AG08395 (cell line): ENCODE data around the gene SRRM3.
"Not testable (repeated sequence)": the region's sequence is repeated elsewhere in the genome, so short reads cannot be mapped to it uniquely, and the experiment has no call there.

Experiments
- DNase-seq: peaks from one replicate; pipeline ENCODE4 v3.0.0; 2012; ENCODE audit warnings: mixed read lengths, low spot score

Gene SRRM3

DNA sequence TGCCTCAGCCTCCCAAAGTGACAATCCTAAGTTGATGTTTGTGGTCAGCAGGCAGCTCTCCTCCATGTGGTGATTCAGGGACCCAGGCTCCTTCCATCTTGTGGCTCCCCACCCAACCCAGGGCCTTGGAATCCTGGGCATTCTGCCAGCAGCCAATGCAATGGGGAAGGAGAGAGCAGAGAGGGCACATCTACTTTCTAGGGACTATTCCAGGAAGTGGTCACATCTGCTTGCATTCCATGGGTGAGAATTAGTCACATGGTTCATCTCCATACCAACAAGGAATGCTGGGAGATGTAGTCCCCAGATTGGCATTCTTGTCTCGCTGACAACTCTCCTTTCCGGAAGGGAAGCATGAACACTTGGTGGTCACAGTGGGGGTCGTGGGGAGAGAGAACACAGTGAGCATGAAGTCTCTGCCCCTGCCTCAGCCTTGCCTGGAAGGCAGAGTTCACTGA, 9.9 kb upstream of the SRRM3 start:
- no peak for DNase-seq

DNA sequence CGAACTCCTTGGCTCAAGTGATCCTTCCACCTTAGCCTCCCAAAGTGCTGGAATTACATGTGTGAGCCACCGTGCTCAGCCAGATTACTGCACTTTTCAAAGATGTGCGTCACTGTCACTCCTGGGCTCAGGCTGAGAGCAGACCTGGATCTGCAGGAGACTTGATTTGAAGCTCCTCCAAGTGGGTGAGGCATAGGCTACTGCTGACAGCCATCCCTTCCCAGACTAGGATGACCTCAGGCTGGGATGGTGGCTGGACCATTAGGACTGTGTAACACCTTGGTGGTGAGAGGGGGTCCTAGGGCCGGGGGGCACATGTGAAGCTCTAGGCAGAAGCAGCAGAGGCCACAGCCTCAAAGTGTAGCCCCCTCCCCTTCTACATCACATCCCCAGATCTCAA, 8.2 kb upstream of the SRRM3 start:
- DNase-seq: no peak

DNA sequence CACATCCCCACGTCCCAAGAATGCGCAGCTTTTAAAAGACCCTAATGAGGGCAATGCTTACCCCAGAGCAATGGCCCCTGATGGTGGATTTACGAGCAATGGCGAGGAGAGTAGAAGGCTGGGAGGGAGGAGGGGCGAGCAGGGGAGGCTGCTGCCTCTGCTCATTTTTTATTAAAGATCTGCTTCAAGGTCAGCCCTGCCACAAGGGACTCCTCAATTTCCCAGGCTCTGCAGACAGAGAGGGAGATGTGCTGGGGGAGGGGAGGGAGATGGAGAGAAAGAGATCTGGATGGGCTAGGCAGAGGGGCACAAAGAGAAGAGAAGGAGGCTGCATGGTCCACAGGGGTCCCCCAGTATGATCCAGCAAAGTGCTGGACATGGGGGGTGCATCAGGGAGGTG, 7.8 kb upstream of the SRRM3 start:
- no peak for DNase-seq

DNA sequence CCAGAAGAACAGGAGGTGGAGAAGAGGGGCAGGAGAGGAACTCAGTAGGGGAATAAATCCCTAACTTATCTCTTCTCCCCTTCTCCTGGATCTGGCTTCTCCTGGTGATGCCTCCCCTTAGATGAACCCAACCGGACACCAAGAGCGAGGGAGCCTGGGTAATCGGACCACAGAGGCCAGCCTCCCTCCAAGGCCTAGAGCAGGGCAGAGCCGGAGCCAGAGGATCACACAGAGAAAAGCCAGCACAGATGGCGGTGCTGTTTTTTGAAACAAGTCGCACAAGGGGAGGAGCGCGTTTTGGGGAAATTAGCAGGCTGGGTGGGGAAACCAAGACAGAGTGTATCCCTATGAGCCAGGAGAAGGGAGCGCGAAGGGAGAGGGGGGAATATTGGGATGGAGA, 4.9 kb upstream of the SRRM3 start:
- DNase-seq: no peak

- DNase-seq: no peak
Observed at GRCh38 chr7:76198202-76198601, 3.5 kb upstream of the SRRM3 start.

GRCh38 chr7:76202666-76203030, 952 bp downstream of the SRRM3 start:
- DNase-seq: no peak

DNA sequence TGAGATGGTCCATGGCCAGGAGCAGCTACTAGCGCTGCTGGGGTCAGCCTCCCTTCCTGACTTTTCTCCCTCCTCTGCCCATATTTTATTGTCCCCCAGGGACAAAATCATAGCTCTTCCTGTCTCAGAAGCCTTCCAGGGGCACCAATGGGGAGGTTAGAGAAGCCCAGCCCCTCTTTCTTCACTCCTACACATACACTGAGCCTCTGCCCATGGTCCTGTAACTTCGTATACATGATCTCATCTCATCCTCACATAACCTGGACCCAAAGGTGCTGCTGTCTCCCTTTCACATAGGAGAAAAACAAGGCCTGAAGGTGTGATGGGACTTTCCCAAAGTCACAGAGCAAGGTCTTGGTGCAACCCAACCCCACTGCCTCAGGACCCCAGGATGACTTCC, 2.5 kb downstream of the SRRM3 start:
- no peak for DNase-seq

- no peak for DNase-seq
Observed at GRCh38 chr7:76206633-76207032, 4.9 kb downstream of the SRRM3 start.

DNA sequence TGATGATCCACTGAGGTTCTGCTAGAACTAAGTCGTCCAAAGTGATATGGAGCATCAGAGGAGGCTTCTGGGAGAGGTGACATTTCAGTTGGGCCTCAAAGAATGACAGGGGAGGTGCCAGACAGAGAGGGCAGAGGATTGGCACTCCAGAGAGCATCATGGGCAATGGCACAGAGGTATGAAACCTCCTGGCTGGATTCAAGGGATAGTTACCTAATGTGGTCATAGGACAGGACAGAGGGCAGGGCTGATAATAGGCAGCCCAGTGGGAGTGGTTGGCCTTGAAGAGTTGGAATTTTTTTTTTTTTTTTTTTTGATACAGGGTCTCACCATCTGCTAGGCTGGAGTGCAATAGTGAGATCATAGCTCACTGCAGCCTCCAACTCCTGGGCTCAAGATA, 7.6 kb downstream of the SRRM3 start:
- DNase-seq: no peak

- no peak for DNase-seq
Observed at GRCh38 chr7:76211216-76211615, 9.5 kb downstream of the SRRM3 start.

DNA sequence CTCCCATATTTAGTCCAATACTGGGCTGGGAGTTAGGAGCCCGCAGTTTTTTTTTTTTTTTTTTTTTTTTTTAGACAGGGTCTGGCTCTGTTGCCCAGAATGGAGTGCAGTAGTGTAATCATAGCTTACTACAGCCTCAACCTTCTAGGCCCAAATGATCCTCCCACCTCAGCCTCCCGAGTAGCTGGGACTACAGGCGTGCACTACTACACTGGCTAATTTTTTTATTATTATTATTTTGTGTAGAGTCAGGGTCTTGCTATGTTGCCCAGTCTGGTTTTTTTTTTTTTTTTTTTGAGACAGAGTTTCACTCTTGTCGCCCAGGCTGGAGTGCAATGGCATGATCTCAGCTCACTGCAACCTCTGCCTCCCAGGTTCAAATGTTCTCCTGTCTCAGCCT, 13.7 kb downstream of the SRRM3 start:
- DNase-seq: not testable (repeated sequence)

GRCh38 chr7:76216381-76217082, 14.8 kb downstream of the SRRM3 start:
- no peak for DNase-seq

- no peak for DNase-seq
Observed at GRCh38 chr7:76217942-76218566, 16.4 kb downstream of the SRRM3 start.

DNA sequence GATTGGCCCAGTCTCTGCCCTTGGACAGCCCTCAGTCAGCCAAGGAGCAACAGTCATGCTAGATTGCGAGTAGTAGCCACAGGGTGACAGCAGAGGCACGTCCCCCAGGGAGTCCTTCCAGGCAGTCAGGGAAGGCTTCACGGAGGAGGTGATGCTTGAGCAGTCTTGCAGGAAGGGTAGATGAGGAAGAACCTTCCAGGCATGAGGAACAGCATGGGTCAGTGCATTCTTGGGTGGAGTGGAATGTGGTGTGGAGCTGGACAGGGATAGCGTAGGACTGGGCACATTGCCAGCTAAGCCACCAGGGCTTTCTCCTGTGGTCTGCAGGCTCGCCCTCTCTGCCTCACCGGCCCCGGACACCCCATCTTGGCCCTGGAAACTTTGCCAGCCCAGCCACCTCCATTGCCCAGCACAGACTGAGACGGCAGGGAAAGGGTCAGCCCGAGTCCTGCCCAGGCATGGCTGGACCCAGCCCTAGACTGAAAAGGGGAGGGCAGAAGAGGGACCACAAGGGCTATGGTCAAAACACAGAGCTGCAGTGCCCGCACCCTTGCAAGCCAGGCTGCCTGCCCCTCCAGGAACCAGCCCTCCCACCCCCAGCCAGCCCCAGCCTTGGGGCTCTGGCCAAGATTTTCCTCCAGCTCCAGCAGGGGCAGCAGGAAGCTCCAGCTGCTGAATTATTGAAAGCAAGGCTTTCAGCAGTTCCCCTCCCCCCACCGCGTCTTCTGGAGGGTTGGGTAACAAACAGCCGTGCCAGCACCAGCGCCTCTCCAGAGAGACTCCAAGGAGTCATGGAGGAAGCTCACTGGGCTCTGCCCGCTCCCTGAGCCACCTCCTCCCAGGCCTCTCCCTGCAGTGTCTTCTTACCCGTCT, 18.7 kb downstream of the SRRM3 start:
- DNase-seq: no peak

DNA sequence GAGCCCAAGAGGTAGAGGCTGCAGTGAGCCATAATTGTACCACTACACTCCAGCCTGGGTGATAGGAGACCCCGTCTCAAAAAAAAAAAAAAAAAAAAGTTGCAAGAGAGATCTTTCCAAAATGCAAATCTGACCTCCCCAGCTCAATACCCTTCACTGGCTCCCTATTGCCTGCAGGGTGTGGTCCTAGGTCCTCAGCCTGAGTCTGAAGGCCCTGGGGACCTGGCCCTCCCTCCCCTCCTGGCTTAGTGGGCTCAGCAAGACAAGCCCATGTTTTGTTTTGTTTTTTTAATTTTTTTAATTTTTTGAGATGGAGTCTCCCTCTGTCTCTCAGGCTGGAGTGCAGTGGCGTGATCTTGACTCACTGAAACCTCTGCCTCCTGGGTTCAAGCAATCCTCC, 20.6 kb downstream of the SRRM3 start:
- DNase-seq: no peak

GRCh38 chr7:76222839-76223238, 21.1 kb downstream of the SRRM3 start:
- DNase-seq: no peak

DNA sequence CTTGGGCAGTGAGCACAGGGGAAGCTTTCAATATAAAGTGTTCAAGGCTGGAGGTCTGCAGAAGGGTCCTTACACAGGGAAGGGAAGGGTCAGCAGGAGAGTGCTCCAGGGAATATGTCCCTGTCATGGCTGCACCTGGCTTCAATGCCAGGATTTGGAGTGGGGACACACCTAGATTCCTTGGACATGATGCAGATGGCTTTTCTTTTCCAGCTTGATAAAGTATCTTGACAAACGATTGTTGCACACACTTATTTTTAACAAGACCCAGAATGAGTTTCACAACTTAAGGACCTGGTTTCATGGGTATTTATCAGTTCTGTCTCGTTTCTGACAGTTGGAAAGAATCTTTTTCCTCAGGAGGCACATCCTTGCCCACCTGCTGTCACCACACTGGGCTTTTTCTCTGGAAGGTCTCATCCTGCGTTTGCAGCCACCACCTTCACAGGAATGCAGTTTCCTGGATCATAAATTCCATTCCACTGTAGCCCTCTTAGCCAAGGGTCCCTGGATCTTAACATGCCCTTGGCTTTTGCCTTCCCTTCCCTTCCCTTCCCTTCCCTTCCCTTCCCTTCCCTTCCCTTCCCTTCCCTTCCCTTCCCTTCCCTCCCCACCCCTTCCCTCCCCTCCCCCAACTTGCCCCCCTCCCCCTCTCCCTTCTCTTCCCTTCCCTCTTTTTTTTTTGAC, 21.7 kb downstream of the SRRM3 start:
- DNase-seq: no peak

- no peak for DNase-seq
Observed at GRCh38 chr7:76224695-76225094, 23.0 kb downstream of the SRRM3 start.

- peak; percentile 52 for DNase-seq
Observed at GRCh38 chr7:76225379-76225778, 23.7 kb downstream of the SRRM3 start.

GRCh38 chr7:76225951-76226350, 24.3 kb downstream of the SRRM3 start:
- DNase-seq: no peak

- not testable (repeated sequence) for DNase-seq
Observed at GRCh38 chr7:76226878-76227423, 25.3 kb downstream of the SRRM3 start.

DNA sequence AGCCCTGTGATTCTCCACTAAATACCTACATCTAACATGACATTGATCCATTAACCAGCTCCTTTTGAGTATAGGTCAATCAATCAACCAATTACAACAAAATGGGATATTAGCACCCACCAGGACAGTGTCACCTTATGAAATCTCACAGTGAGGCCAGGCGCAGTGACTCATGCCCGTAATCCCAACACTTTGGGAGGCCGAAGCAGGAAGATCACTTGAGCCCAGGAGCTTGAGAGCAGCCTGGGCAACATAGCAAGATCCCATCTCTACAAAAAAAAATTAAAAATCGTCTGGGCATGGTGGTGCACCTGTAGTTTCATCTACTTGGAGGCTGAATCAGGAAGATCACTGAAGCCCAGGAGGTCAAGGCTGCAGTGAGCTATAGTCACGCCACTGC, 28.5 kb downstream of the SRRM3 start:
- no peak for DNase-seq
